HL-60 (cell line): ENCODE measurements around the gene IQSEC1.

Experiments
- DNase-seq, 2 experiments: peaks; one replicate each; pipeline ENCODE4 v3.0.0-alpha.2; 2010 to 2020; ENCODE audit warnings: low read depth in 1 of 2, low spot score in 1 of 2
- H3K27ac ChIP-seq: fragments of 250-450 bp; sonication (Bioruptor Pico); replicated peaks from 2 replicates; pipeline ENCODE4 v1.5.1; 2020; ENCODE audit warnings: mild to moderate bottlenecking, moderate library complexity
- H3K27me3 ChIP-seq: fragments of 250-450 bp; sonication (Bioruptor Pico); 2 replicates; pipeline ENCODE4 v1.5.1; 2021; ENCODE audit warnings: mild to moderate bottlenecking, moderate library complexity; ENCODE audit not compliant: insufficient read depth, poor library complexity, severe bottlenecking
- H3K4me3 ChIP-seq: replicated peaks from 2 replicates; pipeline ENCODE4 v1.5.1; 2011; ENCODE audit warnings: mild to moderate bottlenecking, control low read depth, low read length; ENCODE audit not compliant: insufficient read depth
- CTCF ChIP-seq: IDR thresholded peaks from one replicate; pipeline ENCODE4 v1.5.1; 2011; ENCODE audit warnings: low read length, control low read depth, inconsistent platforms; ENCODE audit not compliant: insufficient read depth
- GABPA ChIP-seq: IDR thresholded peaks from 2 replicates; pipeline ENCODE4 v1.6.1; 2012; ENCODE audit warnings: low read depth
- POLR2AphosphoS5 ChIP-seq: IDR thresholded peaks from 2 replicates; pipeline ENCODE4 v1.6.1; 2012; ENCODE audit warnings: low read depth
- REST ChIP-seq: IDR thresholded peaks from 2 replicates; pipeline ENCODE4 v1.6.1; 2012; ENCODE audit warnings: low read depth; ENCODE audit not compliant: insufficient replicate concordance
- SPI1 ChIP-seq: IDR thresholded peaks from 2 replicates; pipeline ENCODE4 v1.6.1; 2012; ENCODE audit warnings: low read depth, mild to moderate bottlenecking, borderline replicate concordance

IQSEC1 gene

GRCh38 chr3:13054341-13055285 lies 18.6 kb downstream of the IQSEC1 start:
- no peak overlapping the region for H3K4me3 ChIP-seq
- DNase-seq = no peak
- peaks cover 12% of the 10 kb centered on the region for H3K27me3 ChIP-seq
- TF ChIP-seq POLR2AphosphoS5 = no peak
- TF ChIP-seq CTCF = no peak
- TF ChIP-seq REST = no peak
- TF ChIP-seq SPI1 = no peak
- TF ChIP-seq GABPA = no peak
- no peak overlapping the region for H3K27ac ChIP-seq

GRCh38 chr3:13053893-13054292 lies 19.3 kb downstream of the IQSEC1 start:
- DNase-seq = no peak
- Histone ChIP-seq H3K27me3 (peaks cover 12% of the 10 kb centered on the region), H3K4me3 (no peak overlapping the region), H3K27ac (no peak overlapping the region)
- no peak for TF ChIP-seq POLR2AphosphoS5
- no peak for TF ChIP-seq CTCF
- TF ChIP-seq GABPA = no peak
- no peak for TF ChIP-seq SPI1
- TF ChIP-seq REST = no peak

- DNase-seq = no peak
- H3K4me3 ChIP-seq = no peak overlapping the region
Measured at GRCh38 chr3:13053420-13053819, 19.8 kb downstream of the IQSEC1 start.

More at GRCh38 chr3:13053420-13053819, 19.8 kb downstream of the IQSEC1 start:
- no peak for TF ChIP-seq POLR2AphosphoS5
- no peak for TF ChIP-seq REST
- no peak for TF ChIP-seq GABPA
- no peak for TF ChIP-seq CTCF
- TF ChIP-seq SPI1 = no peak
- H3K27me3 ChIP-seq = peaks cover 12% of the 10 kb centered on the region
- H3K27ac ChIP-seq = no peak overlapping the region
